Thyroid gland (tissue), 4 donors: ENCODE results near the gene CAD. TPM values are rescaled to one million over a fixed set of nuclear protein-coding genes. Genes with fewer than 3 reads are reported as not detected.

Experiments
- DNase-seq, 2 donors: peaks; one replicate each; pipeline ENCODE4 v3.0.0-alpha.2; 2019
- H3K27ac ChIP-seq, 3 donors: fragments of 200-600 bp; sonication (generic); 1 replicate in 2 of 3; 2 replicates in 1 of 3; pipeline ENCODE4 v1.5.1; 2016 to 2019; ENCODE audit warnings: mild to moderate bottlenecking in 1 of 3, moderate library complexity in 1 of 3
- H3K27me3 ChIP-seq: fragments of 200-600 bp; sonication (generic); one replicate; pipeline ENCODE4 v1.5.1; 2019
- H3K36me3 ChIP-seq, 2 donors: fragments of 200-600 bp; sonication (generic); one replicate each; pipeline ENCODE4 v1.5.1; 2016 to 2019
- H3K4me1 ChIP-seq, 2 donors: fragments of 200-600 bp; sonication (generic); one replicate each; pipeline ENCODE4 v1.5.1; 2017 to 2019
- H3K4me3 ChIP-seq, 3 donors: fragments of 200-600 bp; sonication (generic); replicated peaks in 1 of 3; 1 replicate in 2 of 3; 2 replicates in 1 of 3; pipeline ENCODE4 v1.5.1; 2016; ENCODE audit warnings: mild to moderate bottlenecking in 1 of 3
- H3K9me3 ChIP-seq: fragments of 200-600 bp; sonication (generic); one replicate; pipeline ENCODE4 v1.5.1; 2017
- CTCF ChIP-seq, 6 experiments: fragments of 200-600 bp in 3 of 6; fragments of 450-650 bp in 3 of 6; sonication (generic) in 3 of 6; IDR thresholded peaks; one replicate each; pipeline ENCODE4 v1.5.1; 2016 to 2019; ENCODE audit warnings: antibody characterized with exemption in 6 of 6, mild to moderate bottlenecking in 2 of 6, inconsistent platforms in 1 of 6, moderate library complexity in 1 of 6
- POLR2A ChIP-seq, 2 donors: fragments of 450-650 bp; IDR thresholded peaks; one replicate each; pipeline ENCODE4 v1.6.1; 2017; ENCODE audit warnings: antibody characterized with exemption in 2 of 2, mild to moderate bottlenecking in 2 of 2, moderate library complexity in 1 of 2
- WGBS, 2 donors: methylation state at CpG; one replicate each; pipeline ENCODE4 v1.1.5; 2017; 5-methylcytosine and 5-hydroxymethylcytosine counted together
- intact Hi-C: fragments of 100-400 bp; cut with DNase I; formaldehyde crosslinking; loops from one replicate; pipeline ENCODE4 v1.15.1; 2023
- total RNA-seq, 4 donors: library from RNA; depleted of rRNA; stranded (reverse); fragments of >200 nt; gene quantifications; one replicate each; pipeline ENCODE4 v1.2.3, GENCODE V29; 2016

CAD gene
- total RNA-seq, 4 donors from 2014 or later, result 16.5 to 31.9 (median 28.2) TPM

DNA sequence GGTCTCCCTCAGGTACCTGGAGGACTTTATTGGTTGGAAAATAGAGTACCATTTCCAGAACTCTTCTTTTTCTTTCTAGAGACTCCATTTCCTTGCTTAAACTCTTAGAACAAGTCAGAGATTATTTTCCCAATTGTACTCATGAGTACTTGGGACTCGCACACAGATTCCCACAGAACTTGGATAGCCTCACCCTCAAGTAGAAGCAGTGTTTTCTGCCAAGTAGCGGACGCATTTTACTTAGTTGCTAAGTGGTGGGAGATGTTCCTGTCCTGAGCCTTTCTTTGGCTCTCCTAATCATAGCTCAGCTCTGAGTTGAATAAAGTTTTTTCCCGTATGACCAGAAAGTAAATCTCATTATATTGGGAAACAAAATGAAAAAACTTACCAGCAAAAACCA is 28.5 kb downstream of the CAD start:
- Histone ChIP-seq H3K4me3 (no peak overlapping the region), H3K27ac (no peak overlapping the region), H3K27me3 (no peaks in the 10 kb centered on the region), H3K36me3 (peaks cover 14 to 31% of the 10 kb centered on the region in 2 donors), H3K9me3 (no peaks in the 10 kb centered on the region), H3K4me1 (peaks cover 0 to 7% of the 10 kb centered on the region in 2 donors)
- TF ChIP-seq POLR2A (IDR thresholded peaks at IDR 0.05), result no peak
- TF ChIP-seq CTCF (IDR thresholded peaks at IDR 0.05), result no peak
- WGBS, 2 donors, result 77 to 84% methylated on average over 4 of the region's 4 CpGs
- intact Hi-C loops, result loop anchor here (5.0 kb wide), 1 partner anchor 37 kb away; the partner anchor contains the start of gene TRIM54
- DNase-seq, result no peak

DNA sequence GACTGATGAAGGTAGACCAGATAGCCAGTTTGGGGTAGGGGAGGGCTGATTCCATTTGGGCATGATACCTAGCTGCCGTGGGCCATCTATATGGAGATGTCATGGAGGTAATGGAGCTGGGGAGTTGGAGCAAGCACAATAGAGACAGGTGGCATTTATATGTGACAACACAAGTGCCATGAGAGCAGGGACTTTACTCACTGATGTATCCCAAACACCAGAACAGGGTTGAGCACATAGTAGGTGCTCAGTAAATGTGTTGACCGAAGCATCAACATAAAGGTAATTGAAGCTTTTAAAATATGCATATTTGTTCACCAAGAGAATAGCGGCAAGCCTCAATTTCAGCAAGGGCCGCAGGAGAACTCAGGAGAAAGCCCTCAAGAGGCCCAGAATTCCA is 30.7 kb downstream of the CAD start:
- no peaks in the 10 kb centered on the region for H3K27me3 ChIP-seq
- H3K36me3 ChIP-seq, result peaks cover 2 to 12% of the 10 kb centered on the region in 2 donors
- H3K4me1 ChIP-seq, result peaks cover 0 to 7% of the 10 kb centered on the region in 2 donors
- no peak for DNase-seq
- intact Hi-C loops, result loop anchor here (5.0 kb wide), 1 partner anchor 34 kb away; the partner anchor contains the start of gene TRIM54
- H3K4me3 ChIP-seq, result no peak overlapping the region
- TF ChIP-seq POLR2A (IDR thresholded peaks at IDR 0.05) (no peak), CTCF (IDR thresholded peaks at IDR 0.05) (no peak)
- 81% methylated on average over 4 of the region's 4 CpGs for WGBS, 2 donors
- no peak overlapping the region for H3K27ac ChIP-seq
- H3K9me3 ChIP-seq, result no peaks in the 10 kb centered on the region

DNA sequence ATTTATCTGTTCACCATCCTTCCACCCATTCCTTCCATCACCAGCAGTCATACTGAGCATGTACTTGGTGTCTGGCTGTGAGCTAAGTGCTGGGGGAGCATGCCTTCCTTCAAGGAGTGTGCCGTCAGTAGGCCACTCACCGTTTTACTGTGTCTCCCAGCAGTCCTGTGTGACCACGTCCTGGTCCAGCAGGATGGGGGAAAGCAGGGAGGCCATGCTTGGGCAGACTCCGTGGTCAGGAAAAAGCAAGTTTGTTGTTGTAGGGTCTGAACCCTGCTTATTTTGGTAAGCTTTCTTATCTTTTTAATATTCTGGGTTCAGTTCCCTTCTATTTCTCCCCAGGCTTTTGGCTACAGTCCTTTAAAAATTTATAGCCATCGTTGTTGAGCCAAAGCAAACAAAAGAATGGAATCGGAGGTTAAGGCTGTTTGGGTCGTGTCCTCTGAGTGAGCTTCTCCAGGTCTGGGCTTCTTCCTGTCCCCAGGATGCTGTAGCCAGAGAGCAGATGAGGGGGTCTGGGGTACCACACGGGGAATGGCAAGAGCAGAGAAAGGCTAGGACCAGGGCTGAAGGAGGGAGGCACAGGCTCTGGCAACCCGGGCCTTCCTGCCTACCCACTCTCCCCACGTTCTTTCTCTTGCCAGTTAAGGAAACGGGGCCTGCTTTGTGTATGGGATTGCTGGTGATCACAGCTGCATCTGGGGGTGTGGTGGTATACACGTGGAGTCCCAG is 32.2 kb downstream of the CAD start:
- peaks cover 0 to 7% of the 10 kb centered on the region in 2 donors for H3K4me1 ChIP-seq
- WGBS, 2 donors, result 56 to 68% methylated on average over 12 of the region's 12 CpGs
- H3K27ac ChIP-seq, result no peak overlapping the region
- DNase-seq, result no peak
- H3K27me3 ChIP-seq, result no peaks in the 10 kb centered on the region
- H3K36me3 ChIP-seq, result no peaks in the 10 kb centered on the region
- no peak overlapping the region for H3K4me3 ChIP-seq
- no peaks in the 10 kb centered on the region for H3K9me3 ChIP-seq
- intact Hi-C loops, result loop anchor here (5.0 kb wide), 1 partner anchor 33 kb away; the partner anchor contains the start of gene TRIM54
- TF ChIP-seq CTCF (IDR thresholded peaks at IDR 0.05) (no peak), POLR2A (IDR thresholded peaks at IDR 0.05) (no peak)

GRCh38 chr2:27249891-27250651 is 32.9 kb downstream of the CAD start:
- intact Hi-C loops, result loop anchor here (5.0 kb wide), 1 partner anchor 32 kb away; the partner anchor contains the start of gene TRIM54
- H3K9me3 ChIP-seq, result no peaks in the 10 kb centered on the region
- H3K4me1 ChIP-seq, result peaks cover 0 to 7% of the 10 kb centered on the region in 2 donors
- H3K27ac ChIP-seq, result no peak overlapping the region
- WGBS, 2 donors, result 29 to 55% methylated on average over 6 to 15 of the region's 22 CpGs
- H3K4me3 ChIP-seq, result no peak overlapping the region
- H3K27me3 ChIP-seq, result no peaks in the 10 kb centered on the region
- peak; percentile 61 to 64 for DNase-seq
- H3K36me3 ChIP-seq, result no peaks in the 10 kb centered on the region
- TF ChIP-seq CTCF (IDR thresholded peaks at IDR 0.05), result peak; percentile 27 to 82 (median 68)
- TF ChIP-seq POLR2A (IDR thresholded peaks at IDR 0.05), result no peak
